ENCODE results near the gene HSD17B10.
"Not testable (repeated sequence)": the region's sequence is repeated elsewhere in the genome, so short reads cannot be mapped to it uniquely, and the experiment has no call there.

The HSD17B10 gene

GRCh38 chrX:53435997-53436396 is 1.8 kb upstream of the HSD17B10 start:
- peak; percentile 53 for DNase-seq

- no peak for DNase-seq
Observed at GRCh38 chrX:53430231-53430630, 3.9 kb downstream of the HSD17B10 start.

- DNase-seq: no peak
Observed at GRCh38 chrX:53429755-53430154, 4.4 kb downstream of the HSD17B10 start.

GRCh38 chrX:53422861-53423306 is 11.3 kb downstream of the HSD17B10 start, which contains the start of gene RIBC1:
RIBC1 (plus strand) TSS chrX:53422873; CDS start chrX:53426277, 3,404 bp downstream.
- no peak for DNase-seq

GRCh38 chrX:53422086-53422860 is 11.9 kb downstream of the HSD17B10 start, which contains the start of gene SMC1A:
SMC1A (minus strand) TSS chrX:53422654; CDS start chrX:53422600, 54 bp downstream.
- peak; percentile 98 for DNase-seq

- DNase-seq: no peak
Observed at GRCh38 chrX:53421772-53422085, 12.4 kb downstream of the HSD17B10 start.

GRCh38 chrX:53421125-53421524 is 13.0 kb downstream of the HSD17B10 start:
- DNase-seq: no peak

- DNase-seq: not testable (repeated sequence)
Observed at GRCh38 chrX:53420351-53420750, 13.8 kb downstream of the HSD17B10 start.

- DNase-seq: no peak
Observed at GRCh38 chrX:53412446-53412845, 21.7 kb downstream of the HSD17B10 start.

- no peak for DNase-seq
Observed at GRCh38 chrX:53403535-53403934, 30.6 kb downstream of the HSD17B10 start.

GRCh38 chrX:53398216-53398615 is 36.0 kb downstream of the HSD17B10 start:
- DNase-seq: no peak

- DNase-seq: no peak
Observed at GRCh38 chrX:53395605-53396298, 38.4 kb downstream of the HSD17B10 start.

- no peak for DNase-seq
Observed at GRCh38 chrX:53383376-53384076, 50.6 kb downstream of the HSD17B10 start.

All from activated CD4-positive, CD25-positive, alpha-beta regulatory T cell treated with anti-CD3 and anti-CD28 coated beads, Interleukin-2, amount 50 U/mL, for 72 hours (primary cell).